Fibroblast of the aortic adventitia (primary cell): ENCODE data around the gene ATG4B. TPM values are rescaled to one million over a fixed set of nuclear protein-coding genes. Genes with fewer than 3 reads are reported as not detected.
A peak's percentile ranks its signal among the peaks of the same experiment; 100 is the strongest.
"Not testable (repeated sequence)": the region's sequence is repeated elsewhere in the genome, so short reads cannot be mapped to it uniquely, and the experiment has no call there.

ENCODE experiments used
- DNase-seq: peaks from one replicate; pipeline ENCODE4 v3.0.0-alpha.2; 2010; ENCODE audit warnings: low read depth
- H3K4me3 ChIP-seq: 2 replicates; pipeline ENCODE4 v1.5.1; 2011; ENCODE audit warnings: low read depth, mild to moderate bottlenecking, control low read depth, low read length, moderate library complexity
- total RNA-seq: library from RNA; depleted of rRNA; stranded (reverse); fragments of >200 nt; gene quantifications from 2 replicates; pipeline ENCODE4 v1.2.3, GENCODE V29; 2012; ENCODE audit warnings: low replicate concordance
- TF ChIP-seq, protein P1 (sequence below): IDR thresholded peaks from 2 replicates; pipeline ENCODE4 v1.5.1; 2011; ENCODE audit warnings: mild to moderate bottlenecking, low read length, control low read depth, inconsistent platforms; ENCODE audit not compliant: insufficient read depth

Gene ATG4B
- 22.3 and 52.0 TPM in 2 replicates for total RNA-seq

DNA sequence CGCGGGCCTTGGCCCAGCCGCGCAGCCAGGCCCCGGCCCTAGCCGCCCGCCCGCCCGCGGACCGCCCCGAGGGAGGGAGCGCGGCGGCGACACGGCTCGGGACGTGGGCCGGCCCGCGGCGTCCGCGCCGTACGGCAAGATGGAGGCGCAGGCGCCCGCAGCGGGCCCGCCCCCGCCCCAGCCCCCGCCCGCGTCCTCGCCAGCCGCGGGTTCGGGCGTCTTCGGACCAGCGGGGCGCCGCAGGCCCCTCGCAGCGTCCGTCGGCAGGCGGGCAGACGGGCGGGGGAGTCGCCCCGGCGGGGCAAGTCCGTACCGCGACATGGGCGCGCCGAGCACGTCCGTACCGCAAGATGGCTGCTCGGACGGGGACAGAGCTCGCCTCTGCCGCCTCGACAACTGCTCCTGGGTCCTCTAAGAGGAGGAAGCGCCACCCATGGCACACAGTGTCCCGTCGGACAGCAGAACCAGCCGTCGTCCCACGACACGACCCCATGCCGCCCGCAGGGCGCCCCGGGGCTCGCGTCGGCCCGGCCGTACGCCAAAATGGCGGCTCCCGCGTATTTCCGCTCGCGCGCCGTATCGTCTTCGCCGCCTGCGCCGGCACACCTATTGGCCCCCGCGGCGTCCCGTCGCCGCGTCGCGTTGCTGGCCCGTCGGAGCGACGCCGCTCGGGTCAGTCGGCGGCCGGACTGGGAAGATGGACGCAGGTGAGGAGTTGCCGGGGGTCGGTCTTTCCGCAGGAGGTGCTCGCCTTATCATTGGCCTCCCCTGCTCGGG is at the start of gene ATG4B, which contains the start of gene THAP4:
TSS of gene ATG4B (plus strand) at position 676 of the 777 bp plus-strand sequence. CDS start at position 698, 22 bp downstream.
TSS of gene THAP4 (minus strand) at position 141 of the 777 bp plus-strand sequence. CDS start 141 bp downstream, outside the sequence.
- H3K4me3 ChIP-seq, result peak within 1 kb of the TSS; percentile 91
- TF ChIP-seq, protein P1, sequence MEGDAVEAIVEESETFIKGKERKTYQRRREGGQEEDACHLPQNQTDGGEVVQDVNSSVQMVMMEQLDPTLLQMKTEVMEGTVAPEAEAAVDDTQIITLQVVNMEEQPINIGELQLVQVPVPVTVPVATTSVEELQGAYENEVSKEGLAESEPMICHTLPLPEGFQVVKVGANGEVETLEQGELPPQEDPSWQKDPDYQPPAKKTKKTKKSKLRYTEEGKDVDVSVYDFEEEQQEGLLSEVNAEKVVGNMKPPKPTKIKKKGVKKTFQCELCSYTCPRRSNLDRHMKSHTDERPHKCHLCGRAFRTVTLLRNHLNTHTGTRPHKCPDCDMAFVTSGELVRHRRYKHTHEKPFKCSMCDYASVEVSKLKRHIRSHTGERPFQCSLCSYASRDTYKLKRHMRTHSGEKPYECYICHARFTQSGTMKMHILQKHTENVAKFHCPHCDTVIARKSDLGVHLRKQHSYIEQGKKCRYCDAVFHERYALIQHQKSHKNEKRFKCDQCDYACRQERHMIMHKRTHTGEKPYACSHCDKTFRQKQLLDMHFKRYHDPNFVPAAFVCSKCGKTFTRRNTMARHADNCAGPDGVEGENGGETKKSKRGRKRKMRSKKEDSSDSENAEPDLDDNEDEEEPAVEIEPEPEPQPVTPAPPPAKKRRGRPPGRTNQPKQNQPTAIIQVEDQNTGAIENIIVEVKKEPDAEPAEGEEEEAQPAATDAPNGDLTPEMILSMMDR, result no peak
- DNase-seq, result peak; percentile 73

DNA sequence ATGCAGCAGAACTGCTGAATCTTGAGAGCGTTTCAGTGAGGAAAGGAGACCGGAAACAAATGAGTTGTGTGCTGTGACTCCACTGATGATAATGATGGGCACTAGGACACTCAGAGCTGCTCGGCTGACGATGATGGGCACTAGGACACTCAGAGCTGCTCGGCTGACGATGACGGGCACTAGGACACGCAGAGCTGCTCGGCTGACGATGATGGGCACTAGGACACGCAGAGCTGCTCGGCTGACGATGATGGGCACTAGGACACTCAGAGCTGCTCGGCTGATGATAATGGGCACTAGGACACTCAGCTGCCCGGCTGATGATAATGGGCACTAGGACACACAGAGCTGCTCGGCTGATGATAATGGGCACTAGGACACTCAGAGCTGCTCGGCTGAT is 47.6 kb upstream of the ATG4B start:
- DNase-seq, H3K4me3 ChIP-seq: not testable (repeated sequence)

DNA sequence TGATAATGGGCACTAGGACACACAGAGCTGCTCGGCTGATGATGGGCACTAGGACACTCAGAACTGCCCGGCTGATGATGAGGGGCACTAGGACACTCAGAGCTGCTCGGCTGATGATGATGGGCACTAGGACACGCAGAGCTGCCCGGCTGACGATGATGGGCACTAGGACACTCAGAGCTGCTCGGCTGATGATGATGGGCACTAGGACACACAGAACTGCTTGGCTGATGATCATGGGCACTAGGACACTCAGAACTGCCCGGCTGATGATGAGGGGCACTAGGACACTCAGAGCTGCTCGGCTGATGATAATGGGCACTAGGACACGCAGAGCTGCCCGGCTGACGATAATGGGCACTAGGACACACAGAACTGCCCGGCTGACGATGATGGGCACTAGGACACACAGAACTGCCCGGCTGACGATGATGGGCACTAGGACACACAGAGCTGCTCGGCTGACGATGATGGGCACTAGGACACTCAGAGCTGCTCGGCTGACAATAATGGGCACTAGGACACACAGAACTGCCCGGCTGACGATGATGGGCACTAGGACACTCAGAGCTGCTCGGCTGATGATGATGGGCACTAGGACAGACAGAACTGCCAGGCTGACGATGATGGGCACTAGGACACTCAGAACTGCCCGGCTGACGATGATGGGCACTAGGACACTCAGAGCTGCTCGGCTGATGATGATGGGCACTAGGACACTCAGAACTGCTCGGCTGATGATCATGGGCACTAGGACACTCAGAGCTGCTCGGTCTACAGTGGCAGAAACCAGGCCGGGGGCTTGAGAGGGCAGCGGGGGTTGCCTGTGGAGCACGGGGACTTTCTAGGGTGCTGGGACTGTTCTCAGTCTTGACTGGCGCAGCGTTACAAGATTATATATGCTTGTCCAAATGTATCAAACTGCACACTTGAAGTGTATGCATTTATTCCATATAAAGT is 46.7 kb upstream of the ATG4B start:
- not testable (repeated sequence) for DNase-seq, H3K4me3 ChIP-seq

- H3K4me3 ChIP-seq, result no peak overlapping the region
- TF ChIP-seq, protein P1, result no peak
- no peak for DNase-seq
These were observed 45.2 kb upstream of the ATG4B start for GRCh38 chr2:241592126-241592845.

GRCh38 chr2:241593271-241593670 is 44.2 kb upstream of the ATG4B start:
- TF ChIP-seq, protein P1, result no peak
- no peak for DNase-seq
- H3K4me3 ChIP-seq, result no peak overlapping the region

DNA sequence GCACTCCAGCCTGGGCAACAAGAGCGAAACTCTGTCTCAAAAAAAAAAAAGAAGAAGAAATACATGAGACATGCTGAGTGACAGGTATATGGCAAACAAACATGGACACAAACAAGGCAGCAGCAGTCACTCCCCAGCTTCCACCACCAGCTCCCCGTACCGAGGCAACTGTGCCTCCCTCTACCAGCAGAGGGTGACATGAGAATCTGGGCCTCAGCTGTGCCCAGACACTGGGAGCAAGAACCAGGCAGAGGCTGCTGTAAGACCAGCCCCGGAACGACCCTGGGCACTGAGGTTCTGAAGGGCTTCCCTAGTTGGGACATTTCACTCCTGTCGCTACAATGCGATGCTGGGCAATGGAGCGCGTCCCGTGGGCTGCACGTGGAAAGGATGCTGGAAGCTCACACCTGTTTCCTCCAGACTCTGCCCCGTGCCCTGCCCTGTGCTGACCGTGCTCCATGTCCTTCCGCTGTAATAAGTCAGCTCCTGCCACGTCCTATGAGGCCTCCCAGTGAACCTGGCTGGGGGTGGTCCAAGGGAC is 41.8 kb upstream of the ATG4B start:
- TF ChIP-seq, protein P1, result no peak
- no peak for DNase-seq
- H3K4me3 ChIP-seq, result no peak overlapping the region

DNA sequence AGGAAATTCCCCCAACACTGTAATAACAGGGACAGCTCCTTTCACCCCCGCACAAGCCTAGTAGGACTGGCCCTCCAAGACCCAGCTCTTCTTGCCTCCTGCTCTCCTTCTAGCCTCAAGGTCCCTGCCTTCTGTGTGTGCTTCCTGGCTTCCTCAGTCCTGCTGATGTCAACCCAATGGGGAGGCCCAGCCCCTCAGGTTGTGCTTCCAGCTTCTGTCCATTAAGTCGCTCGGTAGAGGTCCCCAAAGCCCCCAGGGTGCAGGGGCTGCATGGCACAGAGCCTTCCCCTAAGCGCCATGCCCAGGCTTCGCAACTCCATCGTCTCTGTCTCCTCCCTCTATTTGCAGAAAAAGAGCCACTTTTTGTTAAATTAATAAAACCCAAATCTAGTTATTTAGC is 39.9 kb upstream of the ATG4B start:
- DNase-seq, result no peak
- TF ChIP-seq, protein P1, result no peak
- no peak overlapping the region for H3K4me3 ChIP-seq
